ENCODE measurements around the gene ACOT2.

DNA sequence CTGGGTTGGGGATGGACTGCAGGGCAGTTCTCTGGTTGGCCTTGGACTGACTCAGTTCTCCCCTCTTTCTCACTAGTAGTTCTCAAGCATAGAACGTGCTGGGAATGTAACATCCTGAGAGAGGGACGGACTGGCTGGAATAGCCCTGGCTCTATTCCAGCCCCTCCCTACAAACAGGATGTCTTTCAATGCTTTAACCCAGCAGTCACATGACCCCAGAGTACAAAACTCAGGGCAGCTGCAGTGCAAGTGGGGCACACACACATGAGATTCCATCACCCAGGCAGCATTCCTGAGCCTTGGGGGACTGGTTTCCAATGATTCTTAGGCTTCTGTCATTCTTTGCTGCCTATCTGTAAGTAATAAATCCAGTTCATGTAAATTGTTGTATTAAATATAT, 41.7 kb downstream of the ACOT2 start:
- TF ChIP-seq, protein P1, sequence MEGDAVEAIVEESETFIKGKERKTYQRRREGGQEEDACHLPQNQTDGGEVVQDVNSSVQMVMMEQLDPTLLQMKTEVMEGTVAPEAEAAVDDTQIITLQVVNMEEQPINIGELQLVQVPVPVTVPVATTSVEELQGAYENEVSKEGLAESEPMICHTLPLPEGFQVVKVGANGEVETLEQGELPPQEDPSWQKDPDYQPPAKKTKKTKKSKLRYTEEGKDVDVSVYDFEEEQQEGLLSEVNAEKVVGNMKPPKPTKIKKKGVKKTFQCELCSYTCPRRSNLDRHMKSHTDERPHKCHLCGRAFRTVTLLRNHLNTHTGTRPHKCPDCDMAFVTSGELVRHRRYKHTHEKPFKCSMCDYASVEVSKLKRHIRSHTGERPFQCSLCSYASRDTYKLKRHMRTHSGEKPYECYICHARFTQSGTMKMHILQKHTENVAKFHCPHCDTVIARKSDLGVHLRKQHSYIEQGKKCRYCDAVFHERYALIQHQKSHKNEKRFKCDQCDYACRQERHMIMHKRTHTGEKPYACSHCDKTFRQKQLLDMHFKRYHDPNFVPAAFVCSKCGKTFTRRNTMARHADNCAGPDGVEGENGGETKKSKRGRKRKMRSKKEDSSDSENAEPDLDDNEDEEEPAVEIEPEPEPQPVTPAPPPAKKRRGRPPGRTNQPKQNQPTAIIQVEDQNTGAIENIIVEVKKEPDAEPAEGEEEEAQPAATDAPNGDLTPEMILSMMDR (IDR thresholded peaks at IDR 0.05) = no peak
- TF ChIP-seq POLR2A (IDR thresholded peaks at IDR 0.05) (no peak), POLR2AphosphoS5 (IDR thresholded peaks at IDR 0.05) (no peak), EP300 (IDR thresholded peaks at IDR 0.05) (no peak)

All from upper lobe of left lung (tissue), 4 donors.